Hematopoietic multipotent progenitor cell treated with erythropoietin and hydrocortisone succinate and interleukin-3 and kit ligand, for 8 days (in vitro differentiated cells): ENCODE data around the gene RAD51B.
"Not testable (repeated sequence)": the region's sequence is repeated elsewhere in the genome, so short reads cannot be mapped to it uniquely, and the experiment has no call there.

ENCODE experiments used
- DNase-seq: peaks from one replicate; pipeline ENCODE4 v3.0.0-alpha.2; 2015

Gene RAD51B

DNA sequence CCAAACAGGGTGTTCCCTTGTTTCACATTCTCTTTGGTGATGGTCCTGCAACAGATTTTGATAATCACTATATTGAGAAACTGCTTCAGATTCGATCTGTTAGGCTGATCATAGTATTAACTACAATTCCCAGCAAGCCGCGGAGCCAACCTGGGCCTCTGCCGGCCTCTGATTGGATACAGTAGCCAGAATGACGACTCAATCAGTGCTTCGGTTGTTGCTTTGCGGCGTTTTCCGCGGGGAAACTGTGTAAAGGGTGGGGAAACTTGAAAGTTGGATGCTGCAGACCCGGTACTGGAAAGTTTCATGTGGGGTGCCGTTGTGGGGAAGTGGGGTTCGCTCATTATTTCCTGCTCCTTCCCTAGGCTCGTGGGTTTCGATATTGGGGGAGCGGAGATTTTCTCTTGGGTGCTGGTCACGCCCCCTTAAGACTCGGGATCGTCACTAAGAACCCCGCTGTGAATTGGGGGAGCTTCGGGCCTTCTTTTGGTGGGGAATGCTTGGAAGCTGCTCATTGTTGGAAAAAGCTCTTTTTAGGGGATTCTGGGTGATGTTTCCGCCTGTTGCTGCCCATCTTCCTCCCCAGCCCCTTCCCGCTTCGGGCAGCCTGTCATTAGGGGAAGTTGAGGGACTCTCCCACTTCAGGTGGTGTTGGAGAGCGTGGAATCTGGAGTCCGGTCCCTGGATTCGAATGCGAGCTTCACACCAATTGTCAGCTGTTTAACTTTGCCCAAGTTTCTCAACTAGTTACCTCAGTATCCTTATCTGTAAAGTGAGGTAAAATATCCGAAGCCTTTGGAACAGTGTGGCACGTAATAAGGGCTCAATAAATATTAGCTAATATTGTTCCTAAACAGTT lies at the start of gene RAD51B:
Gene RAD51B (plus strand): TSS at position 217 of the 859 bp plus-strand sequence.
- peak; percentile 93 for DNase-seq

- DNase-seq, result no peak
These were observed 45.7 kb upstream of the RAD51B start for GRCh38 chr14:67773844-67774377.

DNA sequence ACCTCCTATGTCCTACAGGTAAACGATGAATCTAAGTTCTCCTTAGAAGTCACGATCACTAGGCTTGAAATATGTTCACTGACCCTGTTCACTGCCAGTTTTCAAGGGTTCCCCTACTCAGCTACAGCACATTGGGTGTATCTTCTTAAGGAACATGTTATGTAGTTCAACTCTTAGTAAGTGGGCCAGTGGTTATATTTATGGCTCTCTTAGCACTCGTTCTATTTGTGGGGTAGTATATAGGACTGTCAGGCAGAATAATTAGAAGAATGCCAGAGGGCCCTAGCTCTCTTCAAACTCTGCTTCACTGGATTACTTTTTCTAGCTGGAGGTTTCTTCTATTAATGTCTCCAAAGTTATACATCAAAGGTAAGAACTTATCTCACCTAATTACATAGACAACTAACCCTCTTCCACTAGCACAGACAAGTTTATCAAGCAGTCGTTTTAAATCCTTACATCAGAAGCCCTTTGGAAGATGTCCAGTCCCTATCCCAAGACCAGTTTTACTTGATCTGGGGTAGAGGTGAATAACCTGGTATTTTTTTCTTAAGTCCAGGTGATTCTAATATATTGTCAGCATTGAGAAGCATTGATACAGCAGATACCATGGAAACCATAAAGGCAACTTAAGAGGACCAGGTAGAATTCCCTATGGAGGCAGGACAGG lies 42.8 kb upstream of the RAD51B start:
- DNase-seq, result no peak

DNA sequence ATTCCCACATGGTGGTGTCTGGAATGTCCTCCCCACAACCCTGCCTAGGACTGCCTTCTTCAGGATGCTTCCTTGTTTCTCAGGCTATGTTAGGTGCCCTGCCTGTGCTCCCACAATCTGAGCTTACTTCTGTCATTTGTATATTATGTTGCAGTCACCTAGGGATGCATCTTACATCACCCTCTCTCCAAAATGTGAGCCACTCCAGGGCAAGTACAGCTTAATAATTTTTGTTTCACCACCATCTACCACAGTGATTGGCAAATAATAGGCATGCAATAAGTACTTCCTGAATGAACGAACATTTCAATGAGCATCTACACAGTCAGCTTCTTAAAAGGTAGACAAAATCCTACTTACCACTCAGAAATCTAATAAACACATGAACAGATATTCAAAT lies 40.8 kb upstream of the RAD51B start:
- no peak for DNase-seq

- DNase-seq, result no peak
These were observed 37.5 kb upstream of the RAD51B start for GRCh38 chr14:67782090-67782489.

DNA sequence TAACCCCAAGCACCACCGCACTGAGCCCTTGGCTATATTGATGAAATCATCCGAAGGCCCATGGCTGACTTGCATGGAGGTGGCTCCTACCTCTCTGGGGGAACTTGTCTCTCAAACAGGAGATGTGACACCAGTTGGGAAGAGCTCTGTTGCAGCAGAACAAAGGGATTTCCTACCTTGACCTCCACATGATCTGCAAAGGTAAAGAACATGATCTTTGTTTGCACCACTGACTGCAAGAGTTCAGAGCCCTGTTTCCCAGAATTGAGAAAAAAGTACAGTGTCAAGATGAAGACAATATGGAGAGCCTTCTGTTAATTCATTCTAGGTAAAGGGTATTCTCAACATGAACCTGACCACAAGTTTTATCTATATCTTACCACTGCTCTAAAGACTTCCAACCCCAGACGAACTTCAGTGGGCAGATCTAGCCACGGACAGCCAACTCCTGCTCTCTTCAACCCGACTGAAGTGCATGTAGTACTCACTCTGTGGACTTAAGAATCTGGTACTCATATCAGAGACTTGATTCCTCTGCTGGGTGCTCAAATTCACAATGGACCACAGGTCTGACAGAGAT lies 35.2 kb upstream of the RAD51B start:
- peak; percentile 72 for DNase-seq

DNA sequence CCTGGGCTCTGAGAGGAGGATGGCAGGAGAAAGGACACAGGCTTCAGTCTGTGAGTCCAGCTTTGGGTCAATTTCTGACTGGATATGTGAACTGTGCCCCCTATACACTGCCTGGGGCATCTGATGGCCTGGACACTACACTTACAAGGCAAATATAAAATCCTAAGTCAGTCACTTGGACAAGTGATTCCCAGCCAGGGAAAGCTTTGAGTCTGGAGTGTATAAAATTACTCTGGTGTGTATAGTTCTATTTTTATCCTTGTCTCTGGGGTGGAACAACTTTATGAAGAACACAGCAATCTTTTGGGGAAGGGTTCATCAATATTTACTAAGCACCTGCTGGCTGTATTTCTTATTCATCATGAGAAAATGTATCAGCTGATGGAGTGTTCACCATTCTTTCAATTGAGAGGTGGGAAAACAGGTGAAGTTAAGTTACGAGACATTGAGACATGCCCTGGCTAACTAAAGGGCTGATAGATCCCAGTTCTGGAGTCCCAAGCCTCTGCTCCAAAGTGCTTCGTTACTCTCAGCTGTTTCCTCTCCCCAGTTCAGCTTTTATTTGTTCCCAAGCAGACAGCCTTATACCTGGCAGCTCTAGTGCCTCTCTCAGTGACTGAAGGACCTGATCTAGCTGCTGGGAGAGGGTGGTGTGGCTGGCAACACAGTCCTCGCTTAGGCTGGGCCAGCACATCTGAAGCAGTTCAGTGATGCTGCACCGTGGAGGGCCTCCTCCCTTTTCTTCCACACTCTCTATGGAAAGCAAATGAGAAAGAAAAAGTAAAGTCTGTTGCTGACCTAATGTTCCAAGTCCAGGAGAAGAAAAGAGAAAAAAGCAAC lies 34.1 kb upstream of the RAD51B start:
- no peak for DNase-seq

DNA sequence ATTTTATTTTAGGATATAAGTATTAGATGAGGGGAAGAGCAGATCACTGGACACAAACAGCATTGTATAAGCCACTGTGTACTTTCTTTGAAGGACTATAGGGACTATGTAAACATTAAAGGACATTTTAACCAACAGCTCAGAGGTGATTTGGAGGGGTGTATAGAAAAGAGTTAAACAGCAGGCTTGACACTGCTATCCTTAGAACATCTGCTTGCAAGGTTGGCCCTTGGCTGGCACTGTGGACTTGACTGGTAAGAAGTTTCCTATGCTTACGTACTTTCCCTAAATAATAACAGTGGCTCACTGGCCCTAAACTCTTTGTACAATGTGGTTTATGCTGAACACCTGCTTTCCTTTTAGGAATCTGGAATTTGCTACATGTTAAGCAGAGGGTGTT lies 31.9 kb upstream of the RAD51B start:
- DNase-seq, result no peak

- DNase-seq, result no peak
These were observed 20.8 kb upstream of the RAD51B start for GRCh38 chr14:67798731-67799130.

DNA sequence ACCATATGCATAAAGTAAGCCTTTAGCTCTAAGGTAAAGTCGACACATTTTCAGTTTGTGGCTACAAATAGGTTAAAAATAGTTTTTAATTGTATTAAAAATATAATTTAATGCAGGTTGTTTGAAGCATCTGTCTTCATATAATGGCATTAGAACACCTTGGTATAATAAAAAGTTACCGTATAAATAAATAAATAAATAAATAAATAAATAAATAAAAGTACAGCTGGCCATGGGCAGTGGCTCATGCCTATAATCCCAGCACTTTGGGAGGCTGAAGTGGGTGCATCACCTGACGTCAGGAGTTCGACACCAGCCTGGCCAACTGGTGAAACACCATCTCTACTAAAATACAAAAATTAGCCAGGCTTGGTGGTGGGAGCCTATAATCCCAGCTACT lies 18.8 kb upstream of the RAD51B start:
- no peak for DNase-seq

DNA sequence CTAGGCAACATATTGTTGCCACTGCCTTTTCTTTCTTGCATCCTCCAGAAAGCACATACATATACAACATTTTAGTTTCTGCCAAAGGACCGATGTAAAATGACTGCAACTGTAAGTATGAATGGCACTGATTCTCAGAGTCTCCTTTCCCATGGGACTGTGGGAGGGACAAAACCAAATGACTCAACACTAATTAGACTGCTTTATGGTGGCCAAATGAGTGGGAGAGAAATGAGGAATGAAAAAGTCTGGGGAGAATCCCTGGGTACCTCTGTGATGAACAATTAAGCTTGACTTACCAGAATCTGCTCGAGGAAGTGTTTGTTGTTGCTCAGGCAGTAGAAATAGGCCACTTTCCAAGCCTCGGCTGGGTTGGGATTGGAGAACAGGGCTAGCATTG lies 13.3 kb upstream of the RAD51B start:
- no peak for DNase-seq

DNA sequence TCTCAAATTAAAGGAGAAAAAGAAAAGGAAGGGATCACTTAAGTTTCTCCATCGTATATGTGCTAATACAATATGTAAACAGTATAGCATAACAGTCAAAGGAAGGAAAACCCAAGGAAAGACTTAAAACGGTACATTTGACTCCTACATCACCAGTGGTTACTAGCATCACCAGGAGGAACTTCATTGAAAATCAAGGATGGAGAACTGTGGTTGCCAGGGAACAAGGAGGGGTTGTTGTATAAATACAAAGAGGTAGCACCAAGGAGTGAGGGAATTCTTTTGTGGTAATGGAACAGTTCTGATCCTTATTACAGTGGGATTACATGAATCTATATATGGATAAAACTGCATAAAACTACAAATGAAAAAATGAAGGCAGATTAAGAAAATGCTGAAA lies 4.8 kb upstream of the RAD51B start:
- DNase-seq, result no peak

GRCh38 chr14:67815573-67816225 lies 3.9 kb upstream of the RAD51B start:
- DNase-seq, result peak; percentile 43

DNA sequence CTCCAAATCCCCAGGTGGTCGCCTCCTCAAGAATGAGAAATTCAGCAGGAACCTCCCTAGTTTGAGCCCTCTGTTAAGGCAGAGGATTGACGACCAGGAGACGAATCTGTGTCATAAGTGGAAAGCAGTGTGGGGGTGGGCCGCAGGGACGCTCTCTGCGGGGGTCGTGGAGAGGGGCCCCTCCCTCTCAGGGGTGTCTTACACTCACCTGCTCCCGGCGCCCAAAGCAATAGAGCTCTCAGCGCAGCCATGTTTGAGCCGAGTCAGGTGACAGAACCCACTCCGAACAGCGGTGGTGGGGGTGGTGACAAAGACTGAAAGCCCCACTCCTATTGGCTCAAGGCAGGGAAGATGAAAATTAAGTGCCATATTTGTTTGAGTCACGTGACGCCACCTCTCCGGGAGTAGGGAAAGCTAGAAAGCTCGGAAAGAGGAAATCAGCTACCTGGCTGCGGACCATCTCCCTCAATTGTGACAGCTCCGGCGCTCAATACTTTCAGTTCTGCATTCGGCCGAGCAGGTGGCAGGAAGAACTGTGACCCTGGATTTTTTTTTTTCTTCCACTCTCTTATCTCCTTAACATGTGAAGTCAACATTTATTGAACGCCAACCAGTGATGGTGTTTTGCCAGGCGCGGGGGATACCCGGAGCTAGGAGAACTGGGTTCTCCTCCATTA lies 3.1 kb upstream of the RAD51B start, which contains the start of gene ZFYVE26:
Gene ZFYVE26 (minus strand): TSS at position 265 of the 677 bp plus-strand sequence. CDS start 627 bp downstream, outside the sequence.
- DNase-seq, result peak; percentile 98

DNA sequence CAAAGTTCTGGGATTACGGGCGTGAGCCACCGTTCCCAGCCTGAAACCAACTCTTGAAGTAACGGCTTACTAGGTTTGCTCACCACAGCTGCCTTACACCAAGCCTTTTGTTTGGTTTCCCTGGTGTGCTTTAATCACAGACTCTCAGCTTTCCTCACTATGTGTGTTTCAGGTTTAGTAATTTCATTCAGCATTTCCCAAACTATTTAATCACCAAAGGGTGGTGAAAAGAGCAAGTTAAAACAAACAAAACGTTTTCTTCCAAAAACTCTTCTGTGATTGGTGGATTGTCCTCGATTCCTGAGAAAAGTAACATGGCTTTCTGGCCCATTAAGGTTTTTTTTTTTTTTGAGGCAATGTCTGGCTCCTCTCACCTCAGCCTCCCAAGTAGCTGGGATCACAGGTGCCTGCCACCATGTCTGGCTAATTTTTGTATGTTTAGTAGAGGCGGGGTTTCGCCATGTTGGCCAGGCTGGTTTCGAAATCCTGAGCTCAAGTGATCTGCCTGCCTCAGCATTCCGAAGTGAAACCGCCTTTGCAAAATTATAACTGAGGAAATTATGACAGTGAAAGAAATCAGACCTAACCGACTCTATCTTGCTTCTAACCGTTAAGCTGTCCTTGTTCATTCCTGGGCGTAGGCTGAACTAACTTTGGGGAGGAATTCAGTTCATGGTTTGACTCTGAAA lies 1.7 kb upstream of the RAD51B start:
- DNase-seq, result no peak

GRCh38 chr14:67818476-67818875 lies 1.1 kb upstream of the RAD51B start:
- DNase-seq, result not testable (repeated sequence)

DNA sequence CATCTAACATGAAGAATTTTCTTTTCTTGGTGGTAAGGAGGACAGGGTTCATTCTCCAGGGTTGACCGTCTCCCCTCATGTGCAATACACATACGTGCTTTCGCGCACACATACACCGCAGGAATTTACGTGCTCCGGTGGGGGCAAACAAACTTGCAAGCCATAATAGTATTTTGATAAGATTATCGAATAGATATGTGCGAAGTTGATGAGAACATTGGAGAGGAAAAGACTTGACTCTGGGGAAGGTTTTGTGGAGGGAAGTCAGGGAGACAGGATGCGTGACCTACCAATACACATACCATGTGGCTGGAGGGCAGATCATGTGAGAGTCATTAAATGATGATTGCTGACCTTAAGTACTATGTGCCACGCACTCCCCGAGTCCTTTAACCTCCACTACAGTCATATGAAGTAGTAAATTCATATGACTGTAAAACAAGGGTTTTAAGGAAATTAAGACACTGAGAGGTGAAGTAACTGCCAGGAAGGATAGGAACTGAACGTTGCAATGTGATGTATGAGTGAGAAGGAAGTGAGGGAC lies 921 bp downstream of the RAD51B start:
- DNase-seq, result peak; percentile 59

- DNase-seq, result peak; percentile 6
These were observed 1.5 kb downstream of the RAD51B start for GRCh38 chr14:67821121-67821520.

GRCh38 chr14:67831113-67831512 lies 11.5 kb downstream of the RAD51B start:
- no peak for DNase-seq

GRCh38 chr14:67833403-67833802 lies 13.8 kb downstream of the RAD51B start:
- DNase-seq, result no peak

DNA sequence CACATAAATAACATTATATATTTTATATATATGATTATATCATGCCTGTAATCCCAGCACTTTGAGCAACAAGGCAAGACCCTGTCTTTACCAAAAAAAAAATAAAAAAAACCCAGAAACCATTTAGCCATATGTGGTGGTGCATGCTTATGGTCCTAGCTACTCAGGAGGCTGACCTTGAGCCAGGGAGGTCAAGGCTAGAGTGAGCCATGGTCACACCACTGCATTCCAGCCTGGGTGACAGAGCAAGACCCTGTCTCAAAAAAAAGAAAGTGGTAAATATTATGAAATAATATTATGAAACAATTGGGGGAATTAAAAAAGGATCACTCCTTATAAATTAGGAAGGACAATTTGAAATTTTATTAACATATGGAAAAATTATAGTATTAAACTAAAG lies 16.0 kb downstream of the RAD51B start:
- DNase-seq, result no peak
